ENCODE data around the gene NFIC. TPM values are rescaled to one million over a fixed set of nuclear protein-coding genes. Genes with fewer than 3 reads are reported as not detected.

Gene NFIC
- total RNA-seq, 1 experiment from 2014 or later: 85.5 TPM

GRCh38 chr19:3462991-3463713 lies 96.8 kb downstream of the NFIC start:
- CTCF ChIA-PET: no interaction called here
- Mint-ChIP-seq H3K27ac (ENCODE audit: low read depth, unreplicated experiment) (no peak overlapping the region), H3K36me3 (ENCODE audit: insufficient read depth, unreplicated experiment) (peaks cover 85% of the 10 kb centered on the region), H3K9me3 (ENCODE audit: unreplicated experiment) (no peaks in the 10 kb centered on the region), H3K27me3 (ENCODE audit: insufficient read depth, unreplicated experiment) (no peaks in the 10 kb centered on the region), H3K4me3 (ENCODE audit: unreplicated experiment) (no peak overlapping the region), H3K4me1 (ENCODE audit: insufficient read depth, unreplicated experiment) (no peaks in the 10 kb centered on the region)
- TF ChIP-seq CTCF (IDR thresholded peaks at IDR 0.05; ENCODE audit: unreplicated experiment): no peak
- POLR2A ChIA-PET: no interaction called here
- TSS peak; percentile 28 for BruUV-seq (replicated peaks)
- intact Hi-C loops (cut with micrococcal nuclease): no loop called here
- no peak for DNase-seq (ENCODE audit: unreplicated experiment)

GRCh38 chr19:3463714-3464586 lies 97.6 kb downstream of the NFIC start:
- BruUV-seq (replicated peaks): no TSS peak
- Mint-ChIP-seq H3K4me1 (ENCODE audit: insufficient read depth, unreplicated experiment) (no peaks in the 10 kb centered on the region), H3K36me3 (ENCODE audit: insufficient read depth, unreplicated experiment) (peaks cover 85% of the 10 kb centered on the region), H3K27ac (ENCODE audit: low read depth, unreplicated experiment) (no peak overlapping the region), H3K27me3 (ENCODE audit: insufficient read depth, unreplicated experiment) (no peaks in the 10 kb centered on the region), H3K9me3 (ENCODE audit: unreplicated experiment) (no peaks in the 10 kb centered on the region), H3K4me3 (ENCODE audit: unreplicated experiment) (no peak overlapping the region)
- TF ChIP-seq CTCF (IDR thresholded peaks at IDR 0.05; ENCODE audit: unreplicated experiment): no peak
- DNase-seq (ENCODE audit: unreplicated experiment): no peak
- intact Hi-C loops (cut with micrococcal nuclease): no loop called here
- CTCF ChIA-PET: interaction anchor here (1.0 to 1.5 kb wide), 2 partner anchors 9 to 140 kb away, joined by 3 to 9 read pairs; no protein-coding TSS in a partner anchor
- POLR2A ChIA-PET: no interaction called here

GRCh38 chr19:3464587-3465235 lies 98.3 kb downstream of the NFIC start:
- H3K4me3 Mint-ChIP-seq (ENCODE audit: unreplicated experiment): no peak overlapping the region
- no peaks in the 10 kb centered on the region for H3K4me1 Mint-ChIP-seq (ENCODE audit: insufficient read depth, unreplicated experiment)
- no peaks in the 10 kb centered on the region for H3K9me3 Mint-ChIP-seq (ENCODE audit: unreplicated experiment)
- BruUV-seq (replicated peaks): no TSS peak
- H3K27ac Mint-ChIP-seq (ENCODE audit: low read depth, unreplicated experiment): no peak overlapping the region
- no peak for DNase-seq (ENCODE audit: unreplicated experiment)
- intact Hi-C loops (cut with micrococcal nuclease): no loop called here
- CTCF ChIA-PET: interaction anchor here (0.7 to 1.5 kb wide), 3 partner anchors 8 to 392 kb away, joined by 3 to 9 read pairs (median 5); no protein-coding TSS in a partner anchor
- POLR2A ChIA-PET: no interaction called here
- no peaks in the 10 kb centered on the region for H3K27me3 Mint-ChIP-seq (ENCODE audit: insufficient read depth, unreplicated experiment)
- peaks cover 83% of the 10 kb centered on the region for H3K36me3 Mint-ChIP-seq (ENCODE audit: insufficient read depth, unreplicated experiment)
- no peak for TF ChIP-seq CTCF (IDR thresholded peaks at IDR 0.05; ENCODE audit: unreplicated experiment)

- H3K36me3 Mint-ChIP-seq (ENCODE audit: insufficient read depth, unreplicated experiment): peaks cover 74% of the 10 kb centered on the region
- DNase-seq (ENCODE audit: unreplicated experiment): no peak
- H3K4me3 Mint-ChIP-seq (ENCODE audit: unreplicated experiment): no peak overlapping the region
- intact Hi-C loops (cut with micrococcal nuclease): no loop called here
- no peaks in the 10 kb centered on the region for H3K9me3 Mint-ChIP-seq (ENCODE audit: unreplicated experiment)
- no peak for TF ChIP-seq CTCF (IDR thresholded peaks at IDR 0.05; ENCODE audit: unreplicated experiment)
- H3K4me1 Mint-ChIP-seq (ENCODE audit: insufficient read depth, unreplicated experiment): peaks cover 2% of the 10 kb centered on the region
- POLR2A ChIA-PET: interaction anchor here (0.6 to 2.3 kb wide), 3 partner anchors 129 to 139 kb away, joined by 3 to 6 read pairs (median 5); no protein-coding TSS in a partner anchor
- no peaks in the 10 kb centered on the region for H3K27me3 Mint-ChIP-seq (ENCODE audit: insufficient read depth, unreplicated experiment)
- no peak overlapping the region for H3K27ac Mint-ChIP-seq (ENCODE audit: low read depth, unreplicated experiment)
- no TSS peak for BruUV-seq (replicated peaks)
- CTCF ChIA-PET: interaction anchor here (0.7 to 1.3 kb wide), 3 partner anchors 36 to 393 kb away, joined by 4 to 5 read pairs (median 4); no protein-coding TSS in a partner anchor
These were observed 99.2 kb downstream of the NFIC start for GRCh38 chr19:3465552-3465951.

Measured in MCF 10A (cell line).